Aorta (tissue), 4 donors: Measurements from ENCODE around the gene NIN. TPM values are rescaled to one million over a fixed set of nuclear protein-coding genes. Genes with fewer than 3 reads are reported as not detected.

ENCODE experiments used
- polyA plus RNA-seq, 2 donors: library from polyadenylated mRNA; stranded (reverse); fragments of 200-250 nt; gene quantifications; one replicate each; pipeline ENCODE4 v1.2.3, GENCODE V29; 2013
- total RNA-seq, 2 donors: library from RNA; stranded (reverse); fragmentation: NEBNext Ultra II Directional; extraction: Animal tissue kit (Norgen Biotek cat#: 25700); gene quantifications; one replicate each; pipeline ENCODE4 v1.2.1, GENCODE V29; 2021
- donor health status: healthy with polysubstance abuse.
- donor health status: Bipolar disorder and iron deficiency.
- donor health status: DM: no; HTN: no; CAD: no.
- donor health status: DM: yes; HTN: yes; CAD: no.

NIN gene
- total and polyA plus RNA-seq, 4 donors = 7.7 to 57.7 (median 31.2) TPM

Other genes starting within 250 kb of the NIN start
- gene SAV1, start 162.9 kb downstream of the NIN start, total RNA-seq = 10 to 100 TPM; 56.8 to 65.4 TPM
- 10 to 100 TPM; 27.4 to 27.8 TPM for gene SAV1, start 162.9 kb downstream of the NIN start, polyA plus RNA-seq
- gene ABHD12B, start 40.9 kb upstream of the NIN start, total RNA-seq = not detected
- under 1 TPM in 1 of 2 donors, not detected in 1; 0.13 TPM for gene ABHD12B, start 40.9 kb upstream of the NIN start, polyA plus RNA-seq
- gene PYGL, start 113.3 kb upstream of the NIN start, total RNA-seq = 10 to 100 TPM; 49.0 to 78.6 TPM
- 10 to 100 TPM; 18.4 to 25.2 TPM for gene PYGL, start 113.3 kb upstream of the NIN start, polyA plus RNA-seq